GM12874 (cell line): ENCODE data around the gene PIGR.

Source experiments
- TF ChIP-seq, protein P1 (sequence below): IDR thresholded peaks from 2 replicates; pipeline ENCODE4 v1.5.1; 2011; ENCODE audit warnings: low read depth, mild to moderate bottlenecking, control low read depth, low read length, moderate library complexity; ENCODE audit not compliant: insufficient read depth

The PIGR gene

DNA sequence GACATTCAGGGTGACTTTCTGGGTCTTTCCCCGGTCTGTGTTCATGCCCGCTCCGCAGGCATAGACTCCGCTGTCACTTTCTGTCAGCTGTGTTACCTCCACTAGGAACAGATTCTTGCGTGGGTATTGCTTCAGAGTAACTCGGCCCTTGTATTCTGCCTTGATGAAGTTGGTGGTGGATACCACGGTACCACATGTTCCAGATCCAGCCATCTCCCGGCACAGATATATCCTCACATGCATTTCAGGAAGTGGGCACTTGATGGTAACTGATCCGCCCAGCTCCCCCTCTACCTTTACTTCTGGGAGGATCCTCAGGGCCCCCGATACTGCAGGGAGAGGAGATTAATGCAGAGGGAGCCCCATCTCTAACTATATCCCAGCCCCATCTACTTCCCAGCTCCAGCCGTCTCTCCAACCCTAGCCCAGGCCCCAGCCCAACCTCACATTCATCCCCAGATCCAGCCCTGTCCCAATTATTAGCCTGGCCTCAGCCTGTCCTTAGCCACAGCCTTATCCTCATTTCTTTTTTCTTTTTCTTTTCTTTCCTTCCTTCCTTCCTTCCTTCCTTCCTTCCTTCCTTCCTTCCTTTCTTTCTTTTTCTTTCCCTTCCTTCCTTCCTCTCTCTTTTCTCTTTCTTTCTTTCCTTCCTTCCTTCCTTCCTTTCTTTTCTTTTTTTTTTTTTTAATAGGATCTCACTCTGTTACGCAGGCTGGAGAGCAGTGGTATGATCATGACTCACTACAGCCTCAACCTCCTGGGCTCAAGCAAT is 32.3 kb downstream of the PIGR start:
- TF ChIP-seq, protein P1, sequence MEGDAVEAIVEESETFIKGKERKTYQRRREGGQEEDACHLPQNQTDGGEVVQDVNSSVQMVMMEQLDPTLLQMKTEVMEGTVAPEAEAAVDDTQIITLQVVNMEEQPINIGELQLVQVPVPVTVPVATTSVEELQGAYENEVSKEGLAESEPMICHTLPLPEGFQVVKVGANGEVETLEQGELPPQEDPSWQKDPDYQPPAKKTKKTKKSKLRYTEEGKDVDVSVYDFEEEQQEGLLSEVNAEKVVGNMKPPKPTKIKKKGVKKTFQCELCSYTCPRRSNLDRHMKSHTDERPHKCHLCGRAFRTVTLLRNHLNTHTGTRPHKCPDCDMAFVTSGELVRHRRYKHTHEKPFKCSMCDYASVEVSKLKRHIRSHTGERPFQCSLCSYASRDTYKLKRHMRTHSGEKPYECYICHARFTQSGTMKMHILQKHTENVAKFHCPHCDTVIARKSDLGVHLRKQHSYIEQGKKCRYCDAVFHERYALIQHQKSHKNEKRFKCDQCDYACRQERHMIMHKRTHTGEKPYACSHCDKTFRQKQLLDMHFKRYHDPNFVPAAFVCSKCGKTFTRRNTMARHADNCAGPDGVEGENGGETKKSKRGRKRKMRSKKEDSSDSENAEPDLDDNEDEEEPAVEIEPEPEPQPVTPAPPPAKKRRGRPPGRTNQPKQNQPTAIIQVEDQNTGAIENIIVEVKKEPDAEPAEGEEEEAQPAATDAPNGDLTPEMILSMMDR, result no peak

DNA sequence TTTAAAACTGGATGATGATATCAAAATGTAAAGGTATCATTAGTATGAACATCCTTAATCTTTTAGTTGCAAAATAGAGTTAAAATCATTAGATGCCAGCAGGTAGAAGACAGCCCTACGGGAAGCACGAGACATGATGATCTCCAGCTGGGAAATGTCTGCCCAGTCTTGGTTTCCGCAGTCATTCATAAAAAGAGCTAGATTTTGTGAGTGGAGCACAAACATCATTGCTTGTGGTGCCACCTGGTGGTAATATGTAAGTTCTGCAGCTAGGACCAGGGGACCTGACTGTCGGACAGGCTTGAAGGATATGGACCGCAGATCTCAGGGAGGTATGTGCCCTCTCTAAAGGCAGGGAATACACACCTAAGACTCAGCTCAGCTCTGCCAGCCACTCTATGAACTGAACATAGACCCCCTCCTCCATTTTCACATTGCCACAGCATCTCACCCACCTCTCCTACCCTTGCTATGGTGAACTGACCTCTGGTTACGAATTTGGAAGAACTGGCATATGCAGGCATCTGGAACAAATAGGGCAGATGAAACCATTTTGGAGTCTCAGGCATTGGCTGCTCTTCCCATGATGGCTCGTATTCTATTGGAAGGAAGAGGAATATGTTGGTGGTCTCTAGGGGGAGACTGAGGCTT is 33.7 kb downstream of the PIGR start:
- TF ChIP-seq, protein P1, result peak; percentile 72

DNA sequence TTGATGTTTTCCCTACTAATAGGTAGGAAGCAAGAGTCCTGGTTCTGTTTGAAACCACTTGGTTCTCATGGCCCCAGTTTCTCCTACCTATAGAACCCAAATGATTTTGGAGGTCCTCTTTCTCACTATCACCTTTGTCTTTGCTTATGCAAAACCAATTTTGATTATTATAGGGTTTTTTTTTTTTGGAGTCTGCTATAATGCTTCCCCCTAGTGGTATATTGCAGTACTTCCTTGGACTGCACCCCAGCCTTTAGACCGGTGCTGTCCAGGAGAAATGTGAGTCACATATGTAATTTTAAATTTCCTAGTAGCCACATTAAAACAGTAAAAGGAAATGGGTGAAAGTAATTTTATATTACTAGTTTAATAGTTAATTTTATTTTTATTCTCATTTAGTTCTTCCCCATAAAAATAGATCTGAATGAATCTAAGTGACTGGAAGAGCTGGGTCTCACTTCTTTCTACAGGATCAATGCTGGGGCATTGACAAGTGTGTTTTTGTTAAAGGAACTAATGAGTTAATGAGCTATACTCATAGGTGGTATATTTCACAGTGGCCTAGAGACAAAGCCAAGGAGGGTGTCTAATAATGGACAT is 35.1 kb downstream of the PIGR start:
- TF ChIP-seq, protein P1, result peak; percentile 51; the same call in 1 of the 2 replicates

DNA sequence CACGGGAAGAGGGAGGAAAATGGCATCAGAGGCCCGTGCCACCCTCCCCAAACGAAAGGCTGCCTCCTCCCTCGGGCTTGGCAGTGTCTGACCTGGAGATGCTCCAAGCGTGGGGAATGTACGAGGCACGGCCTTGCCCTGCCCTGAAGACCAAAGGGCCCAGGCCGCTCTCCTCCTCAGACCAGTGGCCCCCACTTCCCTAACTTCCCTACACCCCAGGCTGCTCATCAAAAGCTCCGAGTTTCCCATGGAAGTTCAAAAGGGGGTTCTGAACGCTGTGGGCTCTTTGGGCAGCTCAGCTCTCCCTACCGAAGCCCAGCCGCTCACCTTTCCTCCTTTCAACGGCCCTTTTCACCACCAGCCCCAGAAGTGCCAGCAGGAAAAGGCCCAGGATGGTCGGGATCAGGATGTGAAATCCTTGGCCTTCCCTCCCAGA is 36.4 kb downstream of the PIGR start:
- TF ChIP-seq, protein P1, result no peak

DNA sequence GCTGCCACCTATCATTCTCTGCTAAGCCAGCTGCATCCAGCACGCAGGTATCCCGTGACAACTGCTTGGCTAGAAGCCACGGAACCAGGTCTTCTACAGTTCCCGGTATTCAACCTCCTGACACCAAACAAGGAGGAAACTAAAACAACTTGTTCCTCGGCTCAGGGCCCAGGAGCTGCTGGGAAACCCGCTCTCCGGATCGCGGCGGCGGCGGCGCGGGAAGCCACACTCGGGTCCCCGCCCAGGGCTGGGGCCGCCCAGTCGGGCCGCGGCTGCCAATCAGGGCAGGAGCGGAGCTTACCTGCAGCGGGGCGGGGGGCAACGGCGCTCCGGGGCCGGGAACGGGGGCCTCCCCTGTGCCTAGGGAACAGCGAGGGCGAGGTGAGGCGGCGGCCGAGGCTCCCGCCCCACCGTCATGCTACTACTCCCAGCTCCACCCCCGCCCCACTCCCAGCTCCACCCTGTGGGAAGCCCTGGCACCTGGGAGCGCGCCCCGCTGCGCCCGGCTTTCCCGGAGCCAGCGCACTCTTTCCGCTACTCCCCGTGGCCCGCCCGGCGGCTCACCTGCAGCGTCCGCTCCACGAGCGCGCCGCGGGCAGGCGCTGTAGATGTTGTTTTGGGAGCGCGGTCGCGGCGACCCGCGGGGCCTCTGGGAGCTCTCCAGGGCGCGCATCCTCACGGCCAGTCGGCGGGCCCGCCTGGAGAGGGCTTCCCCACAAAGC is 36.9 kb downstream of the PIGR start:
- TF ChIP-seq, protein P1, result no peak

DNA sequence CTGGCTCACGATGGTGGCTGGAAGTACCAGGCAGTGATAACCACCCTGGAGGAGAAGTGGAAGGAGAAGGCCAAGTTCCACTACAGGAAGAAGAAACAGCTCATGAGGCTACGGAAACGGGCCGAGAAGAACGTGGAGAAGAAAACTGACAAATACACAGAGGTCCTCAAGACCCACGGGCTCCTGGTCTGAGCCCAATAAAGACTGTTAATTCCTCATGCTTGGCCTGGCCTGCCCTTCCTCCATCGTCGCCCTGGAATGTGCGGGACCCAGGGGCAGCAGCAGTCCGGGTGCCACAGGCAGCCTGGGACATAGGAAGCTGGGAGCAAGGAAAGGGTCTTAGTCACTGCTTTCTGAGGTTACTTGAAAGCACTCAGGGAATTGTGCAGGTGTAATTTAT is 38.2 kb downstream of the PIGR start:
- TF ChIP-seq, protein P1, result no peak
